Medulla oblongata (tissue), 1 donor: Measurements from ENCODE around the gene SEPTIN2.
"Not testable (repeated sequence)": the region's sequence is repeated elsewhere in the genome, so short reads cannot be mapped to it uniquely, and the experiment has no call there.

Experiments
- DNase-seq: peaks from one replicate; pipeline ENCODE4 v3.0.0-alpha.2; 2015; ENCODE audit errors: extremely low spot score

Gene SEPTIN2

GRCh38 chr2:241313543-241314095 lies 2.1 kb upstream of the SEPTIN2 start:
- no peak for DNase-seq

DNA sequence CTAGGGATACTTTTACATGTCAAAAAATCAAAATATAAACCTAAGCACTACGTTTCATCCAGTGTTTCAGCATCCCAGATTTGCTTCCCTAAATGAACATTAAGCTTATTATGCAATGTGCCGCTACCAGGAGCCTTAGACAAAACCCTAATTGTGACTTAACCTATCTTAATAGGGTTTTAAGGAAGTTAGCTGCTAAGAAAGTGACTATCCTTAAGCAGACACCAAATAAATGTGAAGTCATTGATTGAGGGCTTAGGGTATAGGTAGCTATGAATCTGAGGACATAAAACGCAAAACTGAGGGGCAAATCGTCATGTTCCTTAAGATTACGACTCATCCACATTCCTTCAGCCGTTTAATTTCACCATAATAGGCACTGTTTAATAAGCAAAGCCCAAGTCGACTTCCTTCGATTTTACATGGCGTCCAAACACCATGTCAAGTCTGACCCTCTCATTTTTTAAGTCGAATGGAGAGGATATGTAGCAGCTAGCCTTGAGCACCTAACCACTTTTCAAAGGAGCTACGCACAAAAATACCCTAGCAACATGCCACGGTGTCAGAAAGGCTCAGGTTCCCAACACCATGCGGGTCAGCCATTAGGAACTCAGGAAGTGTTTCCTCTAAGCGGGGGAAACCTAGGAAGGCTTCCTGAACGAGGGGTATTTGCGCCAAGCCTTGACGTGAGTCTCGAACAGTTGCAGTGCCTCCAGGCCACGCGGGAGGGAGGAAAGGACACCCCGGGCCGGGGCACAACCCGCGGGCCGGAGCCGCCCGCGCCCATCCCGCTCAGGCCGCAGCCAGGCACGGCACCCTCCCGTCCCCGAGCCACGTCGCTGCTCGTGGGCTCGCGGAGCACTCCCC lies 1.3 kb upstream of the SEPTIN2 start:
- DNase-seq, result no peak

DNA sequence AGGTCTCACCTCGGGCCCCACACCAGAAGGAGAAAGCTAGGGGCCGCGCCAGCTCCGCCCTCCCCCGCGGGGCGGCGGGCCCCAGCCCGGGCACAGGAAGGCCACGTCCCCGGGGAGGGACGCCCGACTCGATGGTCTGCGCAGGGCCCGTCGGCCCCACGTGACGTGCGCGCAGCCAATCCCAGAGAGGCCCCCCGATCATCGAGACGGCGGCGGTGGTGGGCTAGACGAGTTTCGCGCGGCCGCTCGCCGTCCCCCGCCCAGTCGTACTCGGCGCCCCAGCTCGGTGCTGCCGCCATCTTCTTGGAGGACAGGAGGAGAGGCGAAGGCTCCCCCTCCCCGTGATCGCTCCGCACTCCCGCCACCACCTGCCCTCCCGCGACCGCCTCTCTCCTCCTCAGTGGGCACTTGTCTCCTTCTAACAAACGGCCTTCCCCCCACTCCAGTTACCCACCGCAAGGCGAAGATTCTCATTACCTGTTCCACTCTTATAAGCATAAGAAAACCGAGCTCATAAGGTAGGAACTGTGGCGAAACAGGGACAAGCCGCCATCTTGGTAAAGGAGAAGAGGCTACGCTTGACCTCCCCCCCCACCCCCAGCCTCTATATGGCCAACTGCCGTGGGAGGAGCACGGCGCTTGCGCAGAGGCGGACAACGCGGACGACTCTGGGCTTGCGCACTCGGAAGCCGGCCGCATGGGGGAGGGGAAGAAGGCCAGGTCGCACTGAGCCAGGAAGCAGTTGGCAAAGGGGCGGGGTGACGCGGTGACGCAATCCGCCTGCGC lies 439 bp upstream of the SEPTIN2 start, which contains the start of gene HDLBP:
Gene HDLBP, minus strand, starts transcription at position 580 of the 786 bp plus-strand sequence. CDS start 48,803 bp downstream, outside the sequence.
- DNase-seq, result peak; percentile 99

DNA sequence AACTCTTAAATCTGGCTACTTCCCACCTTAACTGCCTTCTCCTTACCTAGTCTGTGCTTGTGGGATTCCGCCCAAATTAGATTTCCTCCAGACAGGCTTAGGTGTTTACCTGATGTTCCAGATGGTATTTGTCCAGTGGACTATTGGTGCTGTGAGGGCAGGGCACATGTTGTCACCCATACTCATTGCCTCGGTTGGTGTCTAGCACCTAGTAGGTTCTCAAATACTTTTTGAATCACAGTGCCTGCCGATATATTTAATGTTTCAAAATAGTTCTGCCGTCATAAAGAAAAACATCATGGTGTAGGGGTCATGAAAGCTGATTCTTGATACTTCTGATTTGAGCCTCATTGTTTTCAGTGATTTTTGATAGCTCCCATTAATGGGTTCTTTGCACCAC lies 1.1 kb downstream of the SEPTIN2 start:
- no peak for DNase-seq

GRCh38 chr2:241317391-241317790 lies 1.7 kb downstream of the SEPTIN2 start:
- DNase-seq, result no peak

DNA sequence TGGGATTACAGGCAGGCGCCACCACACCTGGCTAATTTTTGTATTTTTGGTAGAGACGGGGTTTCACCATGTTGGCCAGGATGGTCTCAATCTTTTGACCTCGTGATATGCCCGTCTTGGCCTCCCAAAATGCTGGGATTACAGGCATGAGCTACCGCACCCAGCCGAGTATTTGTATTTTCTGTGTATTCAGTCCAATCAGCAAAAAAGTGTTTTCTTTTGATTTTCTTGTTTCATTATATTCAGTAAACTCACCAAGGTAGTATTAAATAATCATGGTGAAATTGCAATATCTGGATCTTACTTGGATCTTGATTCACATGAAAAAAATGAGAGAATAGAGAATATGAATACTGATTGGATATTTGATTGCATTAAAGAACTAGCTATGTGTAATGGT lies 3.1 kb downstream of the SEPTIN2 start:
- not testable (repeated sequence) for DNase-seq

DNA sequence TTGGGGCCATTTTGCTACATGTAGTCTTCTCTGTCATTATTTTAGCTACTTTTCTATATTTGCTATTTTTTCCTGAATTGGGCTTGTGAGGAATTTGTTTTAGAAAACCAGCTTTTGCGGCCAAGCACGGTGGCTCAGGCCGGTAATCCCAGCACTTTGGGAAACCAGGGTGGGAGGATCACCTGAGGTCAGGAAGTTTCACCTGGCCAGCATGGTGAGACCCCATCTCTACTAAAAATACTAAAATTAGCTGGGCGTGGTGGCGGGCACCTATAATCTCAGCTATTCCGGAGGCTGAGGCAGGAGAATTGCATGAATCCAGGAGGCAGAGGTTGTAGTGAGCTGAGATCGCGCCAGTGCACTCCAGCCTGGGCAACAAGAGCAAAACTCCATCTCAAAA lies 4.7 kb downstream of the SEPTIN2 start:
- DNase-seq, result no peak

DNA sequence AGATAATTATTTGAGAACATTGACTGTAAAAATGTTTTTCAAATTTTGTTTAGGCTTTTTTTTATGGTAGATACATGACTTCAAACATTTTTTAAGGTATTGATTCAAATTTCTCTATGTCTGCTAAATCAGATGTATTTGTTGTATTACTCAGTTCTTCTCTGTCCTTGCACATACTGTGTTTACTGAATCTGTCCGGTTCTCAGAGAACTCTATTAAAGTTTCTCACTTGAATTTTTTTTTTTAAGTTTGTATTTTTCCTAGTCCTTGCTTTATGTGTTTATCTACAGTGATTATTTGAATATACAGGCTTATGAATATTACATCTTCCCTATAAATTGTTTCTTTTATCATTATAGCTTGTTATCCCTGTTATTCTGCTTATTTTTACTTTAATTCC lies 5.3 kb downstream of the SEPTIN2 start:
- no peak for DNase-seq

DNA sequence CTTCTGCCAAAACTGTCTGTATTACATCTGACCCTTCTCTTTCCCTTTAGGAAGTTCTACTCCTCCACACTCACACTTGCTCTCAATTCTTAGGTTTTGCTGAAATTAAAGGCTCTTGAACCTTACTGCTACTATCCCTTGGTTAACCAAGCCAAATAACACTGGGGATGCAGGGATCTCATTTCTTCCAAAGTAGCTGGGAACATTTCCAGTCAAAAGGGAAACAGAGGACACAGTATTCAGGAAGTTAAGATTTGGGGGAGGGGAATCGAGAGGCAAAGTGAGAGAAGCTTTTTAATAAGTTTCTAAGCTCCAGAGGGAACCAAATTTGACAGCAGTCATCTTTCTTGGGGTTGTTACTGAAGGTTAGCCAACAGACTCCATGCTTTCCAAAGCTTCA lies 6.2 kb downstream of the SEPTIN2 start:
- DNase-seq, result peak; percentile 80

GRCh38 chr2:241323778-241324177 lies 8.1 kb downstream of the SEPTIN2 start:
- DNase-seq, result no peak

DNA sequence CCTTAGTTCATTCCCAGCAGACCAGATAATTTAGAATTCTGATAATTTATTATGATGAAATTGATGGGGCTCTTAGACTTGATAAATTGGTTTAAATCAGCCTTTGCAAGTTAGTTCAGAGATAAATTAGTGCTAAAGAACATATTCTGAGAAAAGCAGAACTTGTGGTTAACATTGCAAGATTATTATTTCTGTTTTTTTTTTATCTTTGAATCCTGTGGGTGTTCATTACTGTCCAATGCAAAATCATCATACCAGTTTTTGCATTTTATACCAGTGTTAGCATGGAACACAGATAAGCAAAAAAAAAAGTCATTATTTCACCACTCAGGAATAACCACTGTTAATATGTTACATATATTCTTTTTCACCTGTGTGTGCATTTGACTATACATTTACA lies 9.1 kb downstream of the SEPTIN2 start:
- no peak for DNase-seq

GRCh38 chr2:241325257-241325656 lies 9.5 kb downstream of the SEPTIN2 start:
- no peak for DNase-seq

- no peak for DNase-seq
Measured at GRCh38 chr2:241329669-241330615, 14.2 kb downstream of the SEPTIN2 start.

DNA sequence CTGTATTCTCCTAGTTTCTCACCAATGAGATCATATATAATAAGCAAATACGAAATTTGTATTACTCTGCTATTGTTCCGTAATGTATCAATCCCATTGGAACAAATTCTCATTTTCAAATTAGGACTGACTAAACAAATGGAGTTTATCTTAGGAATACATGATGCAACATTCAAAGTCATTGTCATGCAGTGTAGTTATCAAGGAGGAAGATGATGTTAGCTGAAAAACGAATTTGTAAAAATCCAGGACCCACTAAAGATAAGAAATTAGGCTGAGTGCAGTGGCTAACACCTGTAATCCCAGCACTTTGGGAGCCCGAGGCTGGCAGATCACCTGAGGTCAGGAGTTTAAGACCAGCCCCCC lies 14.9 kb downstream of the SEPTIN2 start:
- DNase-seq, result no peak

- DNase-seq, result no peak
Measured at GRCh38 chr2:241334813-241335212, 19.1 kb downstream of the SEPTIN2 start.

DNA sequence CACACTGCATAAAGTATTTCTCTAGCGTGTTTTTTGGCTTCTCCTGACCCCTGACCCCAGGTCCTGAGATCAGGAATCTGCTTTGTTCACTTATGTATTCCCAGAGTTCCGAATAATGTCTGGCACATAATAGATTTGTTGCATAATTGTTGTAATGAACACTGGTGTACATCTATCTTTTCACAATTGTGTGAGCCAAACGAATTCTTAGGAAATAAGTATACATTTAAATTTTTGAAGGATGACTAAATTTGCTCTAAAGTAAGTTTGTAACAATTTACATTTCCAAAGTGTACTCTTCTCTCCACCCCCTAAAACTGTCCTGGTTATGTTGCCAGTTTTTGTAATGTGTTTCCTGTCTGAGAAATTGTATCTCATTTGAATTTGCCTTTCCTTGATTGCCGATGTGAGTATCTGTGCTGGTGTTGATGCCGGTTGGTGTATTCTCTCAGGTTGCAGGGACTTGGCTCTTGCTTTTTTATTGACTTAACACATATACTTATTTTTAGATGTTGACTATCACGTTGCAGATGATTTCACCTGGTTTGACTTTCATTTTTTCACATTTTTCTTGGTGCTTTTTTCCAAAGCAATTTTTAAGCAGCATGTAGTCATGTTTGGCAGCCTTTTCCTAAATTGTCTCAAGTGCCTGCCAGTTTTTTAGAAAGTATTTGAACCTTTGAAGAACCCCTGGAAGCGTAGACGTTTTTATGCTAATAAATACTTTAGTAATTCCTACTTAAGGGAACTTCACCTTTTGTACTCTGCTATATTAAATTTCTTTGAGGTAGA lies 24.3 kb downstream of the SEPTIN2 start:
- no peak for DNase-seq

- no peak for DNase-seq
Measured at GRCh38 chr2:241340631-241341163, 25.0 kb downstream of the SEPTIN2 start.

DNA sequence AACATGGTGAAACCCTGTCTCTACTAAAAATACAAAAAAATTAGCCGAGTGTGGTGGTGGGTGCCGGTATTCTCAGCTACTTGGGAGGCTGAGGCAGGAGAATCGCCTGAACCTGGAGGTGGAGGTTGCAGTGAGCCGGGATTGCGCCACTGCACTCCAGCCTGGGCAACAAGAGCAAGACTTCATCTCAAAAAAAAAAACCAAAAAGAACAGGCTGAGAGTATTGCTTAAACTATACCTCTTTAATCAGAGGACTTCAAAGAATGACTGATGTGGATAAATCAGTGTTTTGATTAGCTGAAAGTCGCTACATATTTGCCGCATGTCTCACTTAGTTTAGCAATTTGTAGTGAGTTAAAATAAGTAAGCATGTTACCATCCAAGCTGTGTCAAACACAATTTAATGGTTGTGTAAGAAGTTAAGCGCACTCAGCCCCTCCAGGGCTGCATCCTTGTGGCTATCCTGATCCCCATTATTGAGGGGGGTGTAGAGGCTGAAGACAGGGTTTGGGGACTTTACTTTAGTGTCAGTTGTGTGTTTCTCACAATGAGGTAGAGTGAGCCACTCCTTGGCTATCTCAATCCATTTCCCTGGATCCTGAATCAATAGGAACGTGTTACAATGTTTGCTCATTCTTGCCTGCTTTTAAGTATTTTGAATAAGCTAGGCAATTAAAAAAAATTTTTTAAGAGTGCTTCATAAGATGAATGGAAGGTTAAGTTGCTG lies 29.4 kb downstream of the SEPTIN2 start:
- no peak for DNase-seq

DNA sequence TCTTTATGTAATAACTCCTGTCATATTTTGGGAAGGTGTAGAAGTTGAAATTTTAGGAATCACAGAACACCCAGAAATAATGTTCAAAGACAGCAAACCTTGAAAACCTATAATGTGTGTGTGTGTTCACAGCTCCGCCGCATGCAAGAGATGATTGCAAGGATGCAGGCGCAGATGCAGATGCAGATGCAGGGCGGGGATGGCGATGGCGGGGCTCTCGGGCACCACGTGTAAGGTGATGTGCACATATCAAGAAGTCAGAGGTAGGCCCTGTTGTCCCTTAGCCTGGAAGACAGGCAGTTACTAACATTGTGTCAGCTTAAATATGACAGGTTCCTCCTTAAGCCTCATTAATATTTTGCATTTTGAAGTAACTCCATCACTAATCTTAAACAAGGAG lies 34.2 kb downstream of the SEPTIN2 start:
- no peak for DNase-seq

GRCh38 chr2:241350530-241350877 lies 34.8 kb downstream of the SEPTIN2 start:
- no peak for DNase-seq
